Upper lobe of right lung (tissue), 1 donor: ENCODE data around the gene NELL2. TPM values are rescaled to one million over a fixed set of nuclear protein-coding genes. Genes with fewer than 3 reads are reported as not detected.

Experiments used
- ATAC-seq: fragments of 200-7000 bp; cut with Tn5 transposase; one replicate; pipeline ENCODE4 v1.9.1; 2020; ENCODE audit warnings: mild to moderate bottlenecking, moderate library complexity
- DNase-seq: peaks from one replicate; pipeline ENCODE4 v3.0.0-alpha.2; 2020
- H3K27ac ChIP-seq: fragments of 200-600 bp; one replicate; pipeline ENCODE4 v1.8.0; 2022
- H3K27me3 ChIP-seq: fragments of 200-600 bp; one replicate; pipeline ENCODE4 v1.8.0; 2022; ENCODE audit warnings: mild to moderate bottlenecking
- H3K36me3 ChIP-seq: fragments of 200-600 bp; one replicate; pipeline ENCODE4 v1.8.0; 2022
- H3K4me1 ChIP-seq: fragments of 200-600 bp; one replicate; pipeline ENCODE4 v1.8.0; 2022
- H3K4me3 ChIP-seq: fragments of 200-600 bp; one replicate; pipeline ENCODE4 v1.8.0; 2022; ENCODE audit warnings: mild to moderate bottlenecking
- H3K9me3 ChIP-seq: fragments of 200-600 bp; one replicate; pipeline ENCODE4 v1.8.0; 2022
- CTCF ChIP-seq: fragments of 200-600 bp; IDR thresholded peaks from one replicate; pipeline ENCODE4 v1.8.0; 2022; ENCODE audit warnings: antibody characterized with exemption
- intact Hi-C: fragments of 100-400 bp; cut with DNase I; formaldehyde crosslinking; loops from one replicate; pipeline ENCODE4 v1.11.0; 2022
- total RNA-seq: library from RNA; stranded (reverse); fragmentation: NEBNext Ultra II Directional; extraction: Animal tissue kit (Norgen Biotek cat#: 25700); gene quantifications from one replicate; pipeline ENCODE4 v1.2.1, GENCODE V29; 2021
- donor health status: DM: no; HTN: yes; CAD: no; lungs with severe emphysema.

Gene NELL2
- total RNA-seq, 1 donor from 2014 or later, result 1.6 TPM

- DNase-seq, result no peak
- Histone ChIP-seq H3K27ac (no peak overlapping the region), H3K4me3 (no peak overlapping the region), H3K36me3 (no peaks in the 10 kb centered on the region), H3K4me1 (no peaks in the 10 kb centered on the region), H3K27me3 (no peaks in the 10 kb centered on the region), H3K9me3 (no peaks in the 10 kb centered on the region)
- ATAC-seq, result no peak
- intact Hi-C loops, result no loop called here
- no peak for TF ChIP-seq CTCF
Measured at GRCh38 chr12:44738051-44738450, 138.1 kb downstream of the NELL2 start.

- intact Hi-C loops, result no loop called here
- TF ChIP-seq CTCF, result no peak
- no peak overlapping the region for H3K27ac ChIP-seq
- no peaks in the 10 kb centered on the region for H3K4me1 ChIP-seq
- no peaks in the 10 kb centered on the region for H3K36me3 ChIP-seq
- DNase-seq, result no peak
- H3K27me3 ChIP-seq, result no peaks in the 10 kb centered on the region
- ATAC-seq, result no peak
- H3K9me3 ChIP-seq, result peaks cover 8% of the 10 kb centered on the region
- no peak overlapping the region for H3K4me3 ChIP-seq
Measured at GRCh38 chr12:44728566-44728965, 147.5 kb downstream of the NELL2 start.

- DNase-seq (no peak), ATAC-seq (no peak)
- Histone ChIP-seq H3K9me3 (no peaks in the 10 kb centered on the region), H3K4me1 (no peaks in the 10 kb centered on the region), H3K4me3 (no peak overlapping the region), H3K27me3 (no peaks in the 10 kb centered on the region), H3K36me3 (no peaks in the 10 kb centered on the region), H3K27ac (no peak overlapping the region)
- no peak for TF ChIP-seq CTCF
- intact Hi-C loops, result no loop called here
Measured at GRCh38 chr12:44720265-44720664, 155.8 kb downstream of the NELL2 start.

GRCh38 chr12:44717612-44718011 lies 158.5 kb downstream of the NELL2 start:
- ATAC-seq (no peak), DNase-seq (no peak)
- no peak for TF ChIP-seq CTCF
- H3K36me3 ChIP-seq, result no peaks in the 10 kb centered on the region
- intact Hi-C loops, result no loop called here
- H3K27ac ChIP-seq, result no peak overlapping the region
- H3K4me1 ChIP-seq, result no peaks in the 10 kb centered on the region
- H3K27me3 ChIP-seq, result no peaks in the 10 kb centered on the region
- no peaks in the 10 kb centered on the region for H3K9me3 ChIP-seq
- H3K4me3 ChIP-seq, result no peak overlapping the region

GRCh38 chr12:44716711-44717110 lies 159.4 kb downstream of the NELL2 start:
- intact Hi-C loops, result no loop called here
- no peak for ATAC-seq

More at GRCh38 chr12:44716711-44717110, 159.4 kb downstream of the NELL2 start:
- no peaks in the 10 kb centered on the region for H3K36me3 ChIP-seq
- no peaks in the 10 kb centered on the region for H3K9me3 ChIP-seq
- H3K27me3 ChIP-seq, result no peaks in the 10 kb centered on the region
- DNase-seq, result no peak
- H3K4me1 ChIP-seq, result no peaks in the 10 kb centered on the region
- no peak overlapping the region for H3K27ac ChIP-seq
- no peak overlapping the region for H3K4me3 ChIP-seq
- no peak for TF ChIP-seq CTCF
